Measurements from ENCODE around the gene NEO1. TPM values are rescaled to one million over a fixed set of nuclear protein-coding genes. Genes with fewer than 3 reads are reported as not detected.

The NEO1 gene
- total and polyA plus RNA-seq, 7 donors = 2.5 to 33.3 (median 22.5) TPM

GRCh38 chr15:73118055-73118454 lies 65.8 kb downstream of the NEO1 start:
- Histone ChIP-seq H3K36me3 (ENCODE audit: insufficient read depth in 1 of 2, low read depth in 1 of 2) (peaks cover 0 to 13% of the 10 kb centered on the region in 2 donors), H3K4me1 (no peaks in the 10 kb centered on the region), H3K27me3 (ENCODE audit: insufficient read depth in 3 of 3, low read length in 2 of 3) (no peaks in the 10 kb centered on the region), H3K27ac (no peak overlapping the region), H3K9me3 (no peaks in the 10 kb centered on the region), H3K4me3 (no peak overlapping the region)
- no peak for DNase-seq
- TF ChIP-seq CTCF (IDR thresholded peaks at IDR 0.05) = no peak
- intact Hi-C loops (cut with DNase I) = no loop called here
- WGBS, 3 donors = 84 to 92% (median 92%) methylated on average over 3 of the region's 3 CpGs
- no peak for ATAC-seq

- Histone ChIP-seq H3K9me3 (no peaks in the 10 kb centered on the region), H3K4me3 (no peak overlapping the region), H3K4me1 (no peaks in the 10 kb centered on the region), H3K36me3 (ENCODE audit: insufficient read depth in 1 of 2, low read depth in 1 of 2) (peaks cover 0 to 25% of the 10 kb centered on the region in 2 donors), H3K27me3 (ENCODE audit: insufficient read depth in 3 of 3, low read length in 2 of 3) (no peaks in the 10 kb centered on the region), H3K27ac (no peak overlapping the region)
- TF ChIP-seq CTCF (IDR thresholded peaks at IDR 0.05) = no peak
- ATAC-seq (no peak), DNase-seq (no peak)
- WGBS, 3 donors = 89 to 93% (median 90%) methylated on average over 6 of the region's 6 CpGs
- intact Hi-C loops (cut with DNase I) = no loop called here
Observed at GRCh38 chr15:73119478-73119877, 67.2 kb downstream of the NEO1 start.

GRCh38 chr15:73120269-73120668 lies 68.0 kb downstream of the NEO1 start:
- H3K27ac ChIP-seq = no peak overlapping the region
- DNase-seq (no peak), ATAC-seq (no peak)
- TF ChIP-seq CTCF (IDR thresholded peaks at IDR 0.05) = no peak
- H3K27me3 ChIP-seq (ENCODE audit: insufficient read depth in 3 of 3, low read length in 2 of 3) = no peaks in the 10 kb centered on the region
- no peak overlapping the region for H3K4me3 ChIP-seq
- intact Hi-C loops (cut with DNase I) = no loop called here
- no peaks in the 10 kb centered on the region for H3K9me3 ChIP-seq
- no peaks in the 10 kb centered on the region for H3K4me1 ChIP-seq
- peaks cover 0 to 30% of the 10 kb centered on the region in 2 donors for H3K36me3 ChIP-seq (ENCODE audit: insufficient read depth in 1 of 2, low read depth in 1 of 2)

GRCh38 chr15:73125219-73125618 lies 73.0 kb downstream of the NEO1 start:
- H3K4me1 ChIP-seq = no peaks in the 10 kb centered on the region
- WGBS, 3 donors = 79 to 86% (median 80%) methylated on average over 2 of the region's 2 CpGs
- TF ChIP-seq CTCF (IDR thresholded peaks at IDR 0.05) = no peak

GRCh38 chr15:73127302-73127936 lies 75.2 kb downstream of the NEO1 start:
- TF ChIP-seq CTCF (IDR thresholded peaks at IDR 0.05) = peak; percentile 66
- WGBS, 3 donors = 80 to 85% (median 84%) methylated on average over 2 of the region's 2 CpGs
- intact Hi-C loops (cut with DNase I) = no loop called here
- ATAC-seq = peak; percentile 51 to 86 (median 70)
- no peak overlapping the region for H3K27ac ChIP-seq
- no peak for DNase-seq
- no peaks in the 10 kb centered on the region for H3K4me1 ChIP-seq
- no peaks in the 10 kb centered on the region for H3K27me3 ChIP-seq (ENCODE audit: insufficient read depth in 3 of 3, low read length in 2 of 3)
- no peaks in the 10 kb centered on the region for H3K9me3 ChIP-seq
- H3K36me3 ChIP-seq (ENCODE audit: insufficient read depth in 1 of 2, low read depth in 1 of 2) = peaks cover 0 to 43% of the 10 kb centered on the region in 2 donors
- H3K4me3 ChIP-seq = no peak overlapping the region

More at GRCh38 chr15:73125219-73125618, 73.0 kb downstream of the NEO1 start:
- Histone ChIP-seq H3K27ac (no peak overlapping the region), H3K27me3 (ENCODE audit: insufficient read depth in 3 of 3, low read length in 2 of 3) (no peaks in the 10 kb centered on the region), H3K36me3 (ENCODE audit: insufficient read depth in 1 of 2, low read depth in 1 of 2) (peaks cover 0 to 34% of the 10 kb centered on the region in 2 donors), H3K9me3 (no peaks in the 10 kb centered on the region), H3K4me3 (no peak overlapping the region)
- intact Hi-C loops (cut with DNase I) = no loop called here
- DNase-seq = no peak
- ATAC-seq = no peak

All from psoas muscle (tissue), 8 donors.